Stomach smooth muscle (tissue), 2 donors: ENCODE data around the gene CAPRIN2.

Source experiments
- H3K27ac ChIP-seq: one replicate; pipeline ENCODE4 v1.7.0; 2013; ENCODE audit warnings: mild to moderate bottlenecking, low read length, inconsistent platforms
- H3K27me3 ChIP-seq, 2 donors: one replicate each; pipeline ENCODE4 v1.7.0; 2013; ENCODE audit warnings: low read length in 2 of 2; ENCODE audit not compliant: insufficient read depth in 2 of 2, control insufficient read depth in 1 of 2
- H3K36me3 ChIP-seq, 2 donors: one replicate each; pipeline ENCODE4 v1.7.0; 2013; ENCODE audit warnings: low read length in 2 of 2; ENCODE audit not compliant: control insufficient read depth in 2 of 2, insufficient read depth in 2 of 2
- H3K4me1 ChIP-seq: one replicate; pipeline ENCODE4 v1.7.0; 2013; ENCODE audit warnings: low read length; ENCODE audit not compliant: control insufficient read depth, insufficient read depth
- H3K4me3 ChIP-seq, 2 donors: one replicate each; pipeline ENCODE4 v1.7.0; 2013; ENCODE audit warnings: low read length in 2 of 2
- H3K9ac ChIP-seq, 2 donors: one replicate each; pipeline ENCODE4 v1.7.0; 2013; ENCODE audit warnings: low read length in 2 of 2, mild to moderate bottlenecking in 1 of 2
- H3K9me3 ChIP-seq, 2 donors: one replicate each; pipeline ENCODE4 v1.7.0; 2013; ENCODE audit warnings: low read length in 2 of 2; ENCODE audit not compliant: control insufficient read depth in 2 of 2
- donor health status: healthy.
- donor health status: Pancreatic carcinoma.

The CAPRIN2 gene

DNA sequence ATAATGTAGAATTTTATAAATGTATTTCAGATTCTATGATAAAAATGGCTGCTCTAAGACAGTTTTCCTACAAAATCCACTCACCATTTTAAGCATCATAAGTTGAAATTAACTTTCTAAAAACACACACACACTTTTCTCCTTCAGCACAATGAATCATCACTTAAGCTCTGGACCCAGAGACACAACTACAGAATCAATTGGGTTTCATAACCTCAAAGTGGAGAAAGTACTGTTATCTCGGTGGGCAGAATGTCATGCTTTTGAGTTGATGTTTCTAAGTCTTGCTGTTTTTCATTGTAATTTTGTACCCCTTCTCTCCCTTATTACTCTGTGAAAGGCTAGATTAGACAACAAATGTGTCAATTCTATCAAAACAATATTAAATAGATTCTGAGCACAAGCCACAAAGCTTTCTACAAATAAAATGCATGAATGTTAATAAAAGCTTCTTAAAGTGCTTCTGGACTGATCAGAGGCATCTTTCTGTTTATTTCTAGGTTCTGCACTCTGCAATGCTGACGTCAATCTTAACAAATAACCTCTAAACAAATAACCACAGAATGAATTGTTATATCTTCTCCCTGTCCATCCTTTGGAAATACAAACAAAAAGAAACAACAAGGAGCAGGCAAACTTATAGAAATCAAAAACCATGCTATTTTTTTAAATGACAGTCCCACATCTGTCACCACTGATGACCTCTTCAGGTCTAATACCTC is 67.3 kb downstream of the CAPRIN2 start:
- H3K36me3 ChIP-seq = peaks cover 0 to 6% of the 10 kb centered on the region in 2 donors
- no peak overlapping the region for H3K4me3 ChIP-seq
- no peak overlapping the region for H3K9ac ChIP-seq
- H3K27me3 ChIP-seq = no peaks in the 10 kb centered on the region
- no peaks in the 10 kb centered on the region for H3K4me1 ChIP-seq
- H3K27ac ChIP-seq = no peak overlapping the region
- H3K9me3 ChIP-seq = no peaks in the 10 kb centered on the region

DNA sequence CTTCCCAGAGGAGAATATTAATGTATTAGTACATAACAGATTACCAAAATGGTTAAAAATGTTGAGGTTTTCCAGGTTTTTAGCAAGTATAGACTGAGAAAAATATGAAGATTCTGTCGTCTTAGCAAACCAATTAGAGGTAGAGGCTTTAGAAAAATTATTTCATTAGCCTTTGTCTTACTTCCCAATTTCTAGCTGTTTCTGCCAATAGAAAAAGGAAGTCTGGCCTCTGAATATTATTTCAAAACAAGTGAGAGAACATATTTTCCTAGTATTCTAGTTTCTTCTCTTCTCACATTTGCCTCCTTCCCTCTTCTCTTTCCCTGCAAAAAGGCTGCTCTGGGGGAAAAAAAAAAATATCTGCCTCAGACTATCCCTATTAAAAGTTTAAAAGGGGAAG is 75.5 kb downstream of the CAPRIN2 start:
- Histone ChIP-seq H3K36me3 (peaks cover 12 to 21% of the 10 kb centered on the region in 2 donors), H3K4me3 (no peak overlapping the region), H3K4me1 (no peaks in the 10 kb centered on the region), H3K27me3 (no peaks in the 10 kb centered on the region), H3K9me3 (no peaks in the 10 kb centered on the region), H3K9ac (no peak overlapping the region), H3K27ac (no peak overlapping the region)

DNA sequence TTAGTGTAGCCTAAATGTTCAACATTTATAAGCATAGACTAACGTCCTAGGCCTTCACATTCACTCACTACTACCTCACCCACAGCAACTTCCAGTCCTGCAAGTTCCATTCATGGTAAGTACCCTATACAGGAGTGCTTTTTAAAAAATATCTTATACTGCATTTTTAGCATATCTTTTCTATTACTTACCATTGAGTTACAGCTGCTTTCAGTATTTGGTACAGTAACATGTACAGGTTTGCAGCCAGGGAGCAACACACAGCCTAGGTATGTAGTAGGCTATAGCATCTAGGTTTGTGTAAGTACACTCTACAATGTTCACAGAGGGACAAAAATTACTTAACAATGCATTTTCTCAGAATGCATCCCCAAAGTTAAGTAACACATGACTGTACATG is 76.5 kb downstream of the CAPRIN2 start:
- peaks cover 12 to 19% of the 10 kb centered on the region in 2 donors for H3K36me3 ChIP-seq

DNA sequence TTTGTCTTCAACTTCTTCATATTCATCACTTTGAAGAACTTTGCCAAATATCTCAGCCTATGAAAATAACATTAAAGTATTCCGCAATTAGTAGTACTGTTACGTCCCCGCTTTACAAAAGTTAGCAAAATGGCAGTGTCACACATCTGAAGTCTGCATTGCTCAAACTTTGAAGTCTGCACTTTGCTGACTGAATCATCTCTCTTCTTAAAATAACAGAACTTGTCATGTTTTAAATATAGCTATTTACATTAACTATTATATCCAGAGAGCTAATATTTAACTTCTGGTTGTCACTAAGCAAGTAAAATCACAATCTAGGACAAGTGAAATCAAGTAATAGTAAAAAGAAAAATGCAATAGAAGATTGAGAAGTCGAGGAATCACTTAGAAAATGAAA is 93.5 kb downstream of the CAPRIN2 start:
- H3K36me3 ChIP-seq = peaks cover 14 to 27% of the 10 kb centered on the region in 2 donors
- no peaks in the 10 kb centered on the region for H3K9me3 ChIP-seq
- H3K4me1 ChIP-seq = no peaks in the 10 kb centered on the region
- no peak overlapping the region for H3K27ac ChIP-seq
- H3K27me3 ChIP-seq = no peaks in the 10 kb centered on the region
- no peak overlapping the region for H3K9ac ChIP-seq
- no peak overlapping the region for H3K4me3 ChIP-seq

More for the DNA sequence above, 76.5 kb downstream of the CAPRIN2 start:
- no peaks in the 10 kb centered on the region for H3K4me1 ChIP-seq
- H3K27ac ChIP-seq = no peak overlapping the region
- H3K4me3 ChIP-seq = no peak overlapping the region
- H3K9ac ChIP-seq = no peak overlapping the region
- H3K27me3 ChIP-seq = no peaks in the 10 kb centered on the region
- H3K9me3 ChIP-seq = no peaks in the 10 kb centered on the region
